Heart left ventricle (tissue), 13 donors: ENCODE data around the gene CEP44.

Source experiments
- CTCF ChIP-seq, 12 donors: fragments of 200-600 bp; sonication (generic) in 4 of 12; IDR thresholded peaks; one replicate each; pipeline versions ENCODE4 v1.5.0 to v1.8.0; 2018 to 2022; ENCODE audit warnings: antibody characterized with exemption in 12 of 12, mild to moderate bottlenecking in 5 of 12
- POLR2A ChIP-seq, 2 donors: fragments of 450-650 bp; IDR thresholded peaks; one replicate each; pipeline ENCODE4 v1.6.1; 2017; ENCODE audit warnings: antibody characterized with exemption in 2 of 2, mild to moderate bottlenecking in 2 of 2, moderate library complexity in 2 of 2
- donor health status: ischemic (EF 13 %, LVEDD 7.1; RV severe dilation, severe dysfunction).
- donor health status: DM: no; HTN: yes; CAD: no.
- donor health status: DM: no; HTN: no; CAD: no.
- donor health status: ischemic (EF 25% LVEDD 6.9; RV normal size, moderate dysfunction).
- donor health status: ischemic (EF 25% LVEDD 5.7; RV mildly dilated, moderate dysfunction).
- donor health status: ischemic (EF 35%, LVEDD 5.7; RV mildly dilated, moderate dysfunction).
- donor health status: nonischemic (EF 11% LVEDD 7.7; RV severe dilation, severe dysfunction).
- donor health status: DM: yes; HTN: yes; CAD: no.
- donor health status: PGD.
- donor health status: ischemic (EF 29% LVEDD 5.4; RV normal size, mild dysfunction).
- donor health status: nonischemic (EF 23%, LVEDD 6.1; RV moderate dilation, normal function).

GRCh38 chr4:174241162-174241561 lies 42.5 kb upstream of the CEP44 start:
- TF ChIP-seq CTCF (IDR thresholded peaks at IDR 0.05) = no peak
- no peak for TF ChIP-seq POLR2A (IDR thresholded peaks at IDR 0.05)
